Vagina (tissue), 2 donors: ENCODE data around the gene HYAL2.

Experiments used
- POLR2A ChIP-seq, 2 donors: fragments of 450-650 bp; IDR thresholded peaks; one replicate each; pipeline ENCODE4 v1.6.1; 2017; ENCODE audit warnings: antibody characterized with exemption in 2 of 2, mild to moderate bottlenecking in 2 of 2, moderate library complexity in 2 of 2
- TF ChIP-seq, protein P1 (sequence below), 3 experiments: fragments of 450-650 bp in 2 of 3; fragments of 200-600 bp in 1 of 3; sonication (generic) in 1 of 3; IDR thresholded peaks; one replicate each; pipeline ENCODE4 v1.5.1; 2017 to 2019; ENCODE audit warnings: antibody characterized with exemption in 3 of 3, mild to moderate bottlenecking in 2 of 3, moderate library complexity in 2 of 3

DNA sequence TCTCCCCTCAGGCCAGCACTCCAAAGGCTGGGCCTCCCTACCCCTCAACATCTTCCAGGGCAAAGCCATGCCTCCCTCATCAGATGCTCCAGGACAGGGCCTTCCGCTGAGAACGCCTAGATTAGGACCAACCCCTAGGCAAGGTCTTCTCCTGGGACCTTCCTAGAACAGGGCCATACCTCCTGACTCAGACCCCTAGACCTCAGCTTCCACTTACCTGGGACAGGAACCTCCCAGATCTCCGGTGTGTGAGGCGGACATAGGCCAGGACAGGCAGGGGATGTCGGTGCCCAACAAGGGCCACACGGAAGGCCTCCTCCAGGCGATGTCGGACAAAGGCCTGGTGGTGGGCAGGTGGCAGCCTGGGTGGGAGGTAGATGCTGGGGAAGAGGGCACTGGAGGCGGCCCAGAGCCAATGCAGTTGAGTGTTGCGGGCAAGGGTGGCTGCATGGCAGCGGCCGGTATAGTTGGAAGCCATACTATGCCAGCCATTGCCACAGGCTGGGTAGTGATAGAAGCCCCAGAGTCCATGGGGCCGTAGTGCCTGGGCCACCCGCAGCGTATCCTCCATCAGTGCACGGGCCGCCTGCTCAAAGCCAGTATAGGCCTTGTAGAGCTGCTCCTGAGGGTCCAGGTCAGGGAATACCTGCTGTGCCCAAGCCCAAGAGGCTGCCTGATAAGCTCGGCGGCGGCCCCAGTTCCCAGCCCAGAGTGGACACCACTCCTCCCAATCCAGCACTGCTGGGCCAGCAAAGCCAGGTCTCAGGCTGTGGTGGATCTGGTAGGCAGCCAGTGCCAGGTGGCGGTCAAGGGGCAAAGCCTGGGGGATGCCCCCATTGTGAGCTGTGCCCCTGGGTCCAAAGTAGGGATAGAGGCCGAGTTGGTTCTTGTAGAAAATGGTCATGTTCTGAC is 27.8 kb downstream of the HYAL2 start:
- TF ChIP-seq, protein P1, sequence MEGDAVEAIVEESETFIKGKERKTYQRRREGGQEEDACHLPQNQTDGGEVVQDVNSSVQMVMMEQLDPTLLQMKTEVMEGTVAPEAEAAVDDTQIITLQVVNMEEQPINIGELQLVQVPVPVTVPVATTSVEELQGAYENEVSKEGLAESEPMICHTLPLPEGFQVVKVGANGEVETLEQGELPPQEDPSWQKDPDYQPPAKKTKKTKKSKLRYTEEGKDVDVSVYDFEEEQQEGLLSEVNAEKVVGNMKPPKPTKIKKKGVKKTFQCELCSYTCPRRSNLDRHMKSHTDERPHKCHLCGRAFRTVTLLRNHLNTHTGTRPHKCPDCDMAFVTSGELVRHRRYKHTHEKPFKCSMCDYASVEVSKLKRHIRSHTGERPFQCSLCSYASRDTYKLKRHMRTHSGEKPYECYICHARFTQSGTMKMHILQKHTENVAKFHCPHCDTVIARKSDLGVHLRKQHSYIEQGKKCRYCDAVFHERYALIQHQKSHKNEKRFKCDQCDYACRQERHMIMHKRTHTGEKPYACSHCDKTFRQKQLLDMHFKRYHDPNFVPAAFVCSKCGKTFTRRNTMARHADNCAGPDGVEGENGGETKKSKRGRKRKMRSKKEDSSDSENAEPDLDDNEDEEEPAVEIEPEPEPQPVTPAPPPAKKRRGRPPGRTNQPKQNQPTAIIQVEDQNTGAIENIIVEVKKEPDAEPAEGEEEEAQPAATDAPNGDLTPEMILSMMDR (IDR thresholded peaks at IDR 0.05) = no peak
- no peak for TF ChIP-seq POLR2A (IDR thresholded peaks at IDR 0.05)
